ENCODE results near the gene IRF2. TPM values are rescaled to one million over a fixed set of nuclear protein-coding genes. Genes with fewer than 3 reads are reported as not detected.
"Not testable (repeated sequence)": the region's sequence is repeated elsewhere in the genome, so short reads cannot be mapped to it uniquely, and the experiment has no call there.

The IRF2 gene
- total and polyA plus RNA-seq, 4 experiments from 2014 or later: 66.7 to 87.2 (median 71.5) TPM

GRCh38 chr4:184350213-184350817, 124.0 kb downstream of the IRF2 start:
- peaks cover 4 to 11% (median 6%) of the 10 kb centered on the region in 4 donors for H3K4me1 Mint-ChIP-seq

GRCh38 chr4:184349283-184350039, 124.9 kb downstream of the IRF2 start:
- DNase-seq: no peak
- Mint-ChIP-seq H3K27me3 (peaks cover 0 to 2% of the 10 kb centered on the region in 2 donors), H3K4me3 (no peak overlapping the region), H3K9me3 (no peaks in the 10 kb centered on the region), H3K36me3 (no peaks in the 10 kb centered on the region), H3K4me1 (peaks cover 2 to 3% (median 2%) of the 10 kb centered on the region in 4 donors), H3K27ac (peak overlapping the region in 1 of 7 donors; percentile 85)
- Histone ChIP-seq H3K9me3 (ENCODE audit: control insufficient read depth in 1 of 2, low read length in 2 of 2) (no peaks in the 10 kb centered on the region), H3K27ac (ENCODE audit: low read depth, low read length) (no peak overlapping the region), H3K36me3 (ENCODE audit: insufficient read depth, low read length) (no peaks in the 10 kb centered on the region), H3K4me3 (ENCODE audit: low read length in 2 of 2) (no peak overlapping the region), H3K27me3 (ENCODE audit: insufficient read depth, low read length) (no peaks in the 10 kb centered on the region), H3K4me1 (ENCODE audit: insufficient read depth, low read length) (peaks cover 2% of the 10 kb centered on the region)
- intact Hi-C loops (cut with micrococcal nuclease): no loop called here
- ChIA-PET CTCF (ENCODE audit: partially characterized antibody) (no interaction called here), POLR2A (ENCODE audit: partially characterized antibody) (no interaction called here)

More at GRCh38 chr4:184350213-184350817, 124.0 kb downstream of the IRF2 start:
- no peak overlapping the region for H3K4me3 Mint-ChIP-seq
- DNase-seq: no peak
- Histone ChIP-seq H3K4me1 (ENCODE audit: insufficient read depth, low read length) (peaks cover 10% of the 10 kb centered on the region), H3K27ac (ENCODE audit: low read depth, low read length) (no peak overlapping the region), H3K4me3 (ENCODE audit: low read length in 2 of 2) (no peak overlapping the region), H3K9me3 (ENCODE audit: control insufficient read depth in 1 of 2, low read length in 2 of 2) (no peaks in the 10 kb centered on the region), H3K36me3 (ENCODE audit: insufficient read depth, low read length) (no peaks in the 10 kb centered on the region), H3K27me3 (ENCODE audit: insufficient read depth, low read length) (no peaks in the 10 kb centered on the region)
- ChIA-PET CTCF (ENCODE audit: partially characterized antibody) (no interaction called here), POLR2A (ENCODE audit: partially characterized antibody) (no interaction called here)
- intact Hi-C loops (cut with micrococcal nuclease): no loop called here
- H3K27ac Mint-ChIP-seq: peak overlapping the region in 1 of 7 donors; percentile 85
- H3K27me3 Mint-ChIP-seq: peaks cover 0 to 2% of the 10 kb centered on the region in 2 donors
- H3K9me3 Mint-ChIP-seq: no peaks in the 10 kb centered on the region
- H3K36me3 Mint-ChIP-seq: no peaks in the 10 kb centered on the region

GRCh38 chr4:184348311-184349233, 125.8 kb downstream of the IRF2 start:
- Histone ChIP-seq H3K4me3 (ENCODE audit: low read length in 2 of 2) (no peak overlapping the region), H3K9me3 (ENCODE audit: control insufficient read depth in 1 of 2, low read length in 2 of 2) (no peaks in the 10 kb centered on the region), H3K27ac (ENCODE audit: low read depth, low read length) (no peak overlapping the region), H3K4me1 (ENCODE audit: insufficient read depth, low read length) (peaks cover 8% of the 10 kb centered on the region), H3K27me3 (ENCODE audit: insufficient read depth, low read length) (no peaks in the 10 kb centered on the region), H3K36me3 (ENCODE audit: insufficient read depth, low read length) (no peaks in the 10 kb centered on the region)
- no peaks in the 10 kb centered on the region for H3K9me3 Mint-ChIP-seq
- no peak overlapping the region for H3K27ac Mint-ChIP-seq
- POLR2A ChIA-PET (ENCODE audit: partially characterized antibody): no interaction called here
- H3K4me1 Mint-ChIP-seq: peaks cover 4 to 12% (median 8%) of the 10 kb centered on the region in 4 donors
- no peak for DNase-seq
- H3K4me3 Mint-ChIP-seq: no peak overlapping the region
- H3K36me3 Mint-ChIP-seq: no peaks in the 10 kb centered on the region
- peaks cover 0 to 2% of the 10 kb centered on the region in 2 donors for H3K27me3 Mint-ChIP-seq
- CTCF ChIA-PET (ENCODE audit: partially characterized antibody): interaction anchor here (0.6 kb wide), 1 partner anchor 496 kb away, joined by 3 read pairs; no protein-coding TSS in a partner anchor
- intact Hi-C loops (cut with micrococcal nuclease): no loop called here

- peak overlapping the region in 1 of 7 donors; percentile 56 for H3K27ac Mint-ChIP-seq
- Histone ChIP-seq H3K4me1 (ENCODE audit: insufficient read depth, low read length) (peaks cover 13% of the 10 kb centered on the region), H3K9me3 (ENCODE audit: control insufficient read depth in 1 of 2, low read length in 2 of 2) (no peaks in the 10 kb centered on the region), H3K4me3 (ENCODE audit: low read length in 2 of 2) (no peak overlapping the region), H3K27ac (ENCODE audit: low read depth, low read length) (no peak overlapping the region), H3K36me3 (ENCODE audit: insufficient read depth, low read length) (no peaks in the 10 kb centered on the region), H3K27me3 (ENCODE audit: insufficient read depth, low read length) (no peaks in the 10 kb centered on the region)
- no peak for DNase-seq
- H3K9me3 Mint-ChIP-seq: no peaks in the 10 kb centered on the region
- intact Hi-C loops (cut with micrococcal nuclease): no loop called here
- CTCF ChIA-PET (ENCODE audit: partially characterized antibody): interaction anchor here (0.6 to 1.1 kb wide), 2 partner anchors 10 to 497 kb away, joined by 3 to 4 read pairs; no protein-coding TSS in a partner anchor
- POLR2A ChIA-PET (ENCODE audit: partially characterized antibody): no interaction called here
- no peaks in the 10 kb centered on the region for H3K36me3 Mint-ChIP-seq
- peak overlapping the region in 1 of 8 donors; percentile 58 for H3K4me3 Mint-ChIP-seq
- H3K4me1 Mint-ChIP-seq: peaks cover 9 to 18% (median 12%) of the 10 kb centered on the region in 4 donors
- peaks cover 0 to 2% of the 10 kb centered on the region in 2 donors for H3K27me3 Mint-ChIP-seq
Observed at GRCh38 chr4:184347251-184348239, 126.8 kb downstream of the IRF2 start.

- Mint-ChIP-seq H3K4me1 (peaks cover 9 to 18% (median 12%) of the 10 kb centered on the region in 4 donors), H3K4me3 (no peak overlapping the region), H3K36me3 (no peaks in the 10 kb centered on the region), H3K9me3 (no peaks in the 10 kb centered on the region), H3K27me3 (peaks cover 0 to 2% of the 10 kb centered on the region in 2 donors), H3K27ac (no peak overlapping the region)
- intact Hi-C loops (cut with micrococcal nuclease): no loop called here
- Histone ChIP-seq H3K27me3 (ENCODE audit: insufficient read depth, low read length) (no peaks in the 10 kb centered on the region), H3K27ac (ENCODE audit: low read depth, low read length) (no peak overlapping the region), H3K9me3 (ENCODE audit: control insufficient read depth in 1 of 2, low read length in 2 of 2) (no peaks in the 10 kb centered on the region), H3K36me3 (ENCODE audit: insufficient read depth, low read length) (no peaks in the 10 kb centered on the region), H3K4me3 (ENCODE audit: low read length in 2 of 2) (no peak overlapping the region), H3K4me1 (ENCODE audit: insufficient read depth, low read length) (peaks cover 13% of the 10 kb centered on the region)
- no peak for DNase-seq
- POLR2A ChIA-PET (ENCODE audit: partially characterized antibody): no interaction called here
- CTCF ChIA-PET (ENCODE audit: partially characterized antibody): interaction anchor here (1.1 kb wide), 1 partner anchor 10 kb away, joined by 4 read pairs; no protein-coding TSS in a partner anchor
Observed at GRCh38 chr4:184346682-184347081, 127.7 kb downstream of the IRF2 start.

GRCh38 chr4:184346273-184346672, 128.1 kb downstream of the IRF2 start:
- H3K9me3 ChIP-seq (ENCODE audit: control insufficient read depth in 1 of 2, low read length in 2 of 2); H3K4me3 ChIP-seq (ENCODE audit: low read length in 2 of 2); DNase-seq; H3K27ac Mint-ChIP-seq; POLR2A ChIA-PET (ENCODE audit: partially characterized antibody); H3K36me3 Mint-ChIP-seq; H3K27me3 Mint-ChIP-seq; H3K4me3 Mint-ChIP-seq; intact Hi-C loops (cut with micrococcal nuclease); H3K9me3 Mint-ChIP-seq; H3K36me3 ChIP-seq (ENCODE audit: insufficient read depth, low read length); H3K27me3 ChIP-seq (ENCODE audit: insufficient read depth, low read length); H3K27ac ChIP-seq (ENCODE audit: low read depth, low read length): not testable (repeated sequence)
- H3K4me1 Mint-ChIP-seq: peaks cover 9 to 18% (median 12%) of the 10 kb centered on the region in 4 donors
- H3K4me1 ChIP-seq (ENCODE audit: insufficient read depth, low read length): peaks cover 13% of the 10 kb centered on the region
- CTCF ChIA-PET (ENCODE audit: partially characterized antibody): interaction anchor here (1.1 kb wide), 1 partner anchor 11 kb away, joined by 4 read pairs; no protein-coding TSS in a partner anchor
